K562 (cell line): ENCODE results near the gene TMEM86B. TPM values are rescaled to one million over a fixed set of nuclear protein-coding genes. Genes with fewer than 3 reads are reported as not detected.
A peak's percentile ranks its signal among the peaks of the same experiment; 100 is the strongest.

Source experiments
- ATAC-seq: fragments of 200-7000 bp; cut with Tn5 transposase; 3 replicates; pipeline ENCODE4 v1.9.1; 2020; ENCODE audit warnings: moderate library complexity
- BruUV-seq: library from RNA; stranded (reverse); fragments of 400-500 nt; replicated peaks from 2 replicates; lab custom pipeline; 2021; lab: Mats Ljungman, UMichigan
- CTCF ChIA-PET: fragments of 300-600 bp; formaldehyde crosslinking; extraction: SDS; loops from one replicate; lab custom pipeline; 2021; ENCODE audit warnings: low intra/inter-chr PET ratio; lab: Yijun Ruan, JAX
- POLR2A ChIA-PET: fragments of 300-600, 350-650 bp; sonication (Branson Sonifier 250); formaldehyde crosslinking; extraction: SDS; loops from one replicate; lab custom pipeline; 2021; ENCODE audit warnings: antibody characterized with exemption, inconsistent platforms; lab: Yijun Ruan, JAX
- DNase-seq, 4 experiments: peaks; one replicate each; pipeline versions ENCODE4 v3.0.0 to v3.0.0-alpha.2; 2011 to 2018; ENCODE audit warnings: low spot score in 3 of 4, mixed read lengths in 3 of 4; ENCODE audit errors: extremely low read depth in 1 of 4
- FAIRE-seq: peaks from 2 replicates; lab custom pipeline; 2011; peaks lifted over from hg19 to GRCh38; lab: Jason Lieb, UNC
- H2AFZ ChIP-seq: 2 replicates; pipeline ENCODE4 v1.6.0; 2011; ENCODE audit warnings: low read depth, low read length, control low read depth, inconsistent platforms
- H3K27ac ChIP-seq: fragments of 200-600 bp; 3 replicates; pipeline ENCODE4 v1.8.0; 2011; ENCODE audit warnings: low read depth, mild to moderate bottlenecking, control low read depth, inconsistent platforms, low read length, moderate library complexity, mixed read lengths; ENCODE audit errors: extremely low read depth
- H3K27me3 ChIP-seq, 2 experiments: fragments of 300-600 bp in 1 of 2; 2 replicates in 1 of 2; 3 replicates in 1 of 2; pipeline versions ENCODE4 v1.6.0 to v1.8.0; 2011; ENCODE audit warnings: inconsistent platforms in 2 of 2, low read length in 2 of 2, mild to moderate bottlenecking in 1 of 2, mixed read lengths in 1 of 2, moderate library complexity in 1 of 2; ENCODE audit not compliant: control insufficient read depth in 2 of 2, insufficient read depth in 2 of 2
- H3K36me3 ChIP-seq: fragments of 300-600 bp; 3 replicates; pipeline ENCODE4 v1.8.0; 2011; ENCODE audit warnings: mild to moderate bottlenecking, low read length, inconsistent platforms; ENCODE audit not compliant: control insufficient read depth, insufficient read depth
- H3K4me1 ChIP-seq, 2 experiments: fragments of 200-600 bp in 1 of 2; replicated peaks in 1 of 2; 2 replicates in 1 of 2; 3 replicates in 1 of 2; pipeline versions ENCODE4 v1.5.1 to v1.8.0; 2011; ENCODE audit warnings: inconsistent platforms in 2 of 2, low read length in 2 of 2, mild to moderate bottlenecking in 1 of 2, mixed read lengths in 1 of 2, moderate library complexity in 1 of 2; ENCODE audit not compliant: control insufficient read depth in 2 of 2, insufficient read depth in 2 of 2
- H3K4me2 ChIP-seq: 2 replicates; pipeline ENCODE4 v1.6.1; 2011; ENCODE audit warnings: low read length, control low read depth, inconsistent platforms, mixed read lengths; ENCODE audit not compliant: insufficient read depth
- H3K4me3 ChIP-seq: fragments of 200-600 bp; sonication (generic), shearing (Covaris generic); 2 replicates; pipeline ENCODE4 v1.5.1; 2016; ENCODE audit warnings: control low read depth, inconsistent platforms
- H3K79me2 ChIP-seq: fragments of 200-600 bp; 3 replicates; pipeline ENCODE4 v1.8.0; 2011; ENCODE audit warnings: low read length, inconsistent platforms; ENCODE audit not compliant: control insufficient read depth, insufficient read depth
- H3K9ac ChIP-seq, 2 experiments: 2 replicates each; pipeline versions ENCODE4 v1.6.0 to v1.6.1; 2011; ENCODE audit warnings: low read depth in 2 of 2, low read length in 2 of 2, control low read depth in 1 of 2, inconsistent platforms in 1 of 2, mild to moderate bottlenecking in 1 of 2, mixed read lengths in 1 of 2; ENCODE audit not compliant: insufficient read depth in 1 of 2
- H3K9me1 ChIP-seq: one replicate; pipeline ENCODE4 v1.6.0; 2011; ENCODE audit warnings: inconsistent platforms, mild to moderate bottlenecking, low read length, moderate library complexity; ENCODE audit not compliant: control insufficient read depth, insufficient read depth
- H3K9me3 ChIP-seq: replicated peaks from 2 replicates; pipeline ENCODE4 v1.5.1; 2011; ENCODE audit warnings: low read depth, low read length, inconsistent platforms; ENCODE audit not compliant: control insufficient read depth, insufficient read depth
- H4K20me1 ChIP-seq: replicated peaks from 2 replicates; pipeline ENCODE4 v1.6.1; 2011; ENCODE audit warnings: low read length, inconsistent platforms, mixed read lengths; ENCODE audit not compliant: control insufficient read depth, insufficient read depth
- BCOR ChIP-seq: fragments of 450-650 bp; IDR thresholded peaks from 2 replicates; pipeline ENCODE4 v1.6.1; 2016
- ESRRA ChIP-seq: fragments of 450-650 bp; IDR thresholded peaks from 2 replicates; pipeline ENCODE4 v1.6.1; 2014; ENCODE audit warnings: low read depth, mild to moderate bottlenecking, moderate library complexity, borderline replicate concordance
- MCM3 ChIP-seq: fragments of 450-650 bp; IDR thresholded peaks from 2 replicates; pipeline ENCODE4 v1.6.1; 2016
- MYNN ChIP-seq, 2 experiments: sonication (generic); formaldehyde crosslinking in 1 of 2; IDR thresholded peaks; 2 replicates each; pipeline versions ENCODE4 v1.5.0 to v1.6.1; 2016 to 2020; ENCODE audit warnings: antibody characterized with exemption in 1 of 2, missing genetic modification reagents in 1 of 2
- POLR2A ChIP-seq: fragments of 450-650 bp; conservative IDR thresholded peaks from 2 replicates; pipeline ENCODE4 v1.6.1; 2016
- POLR2AphosphoS5 ChIP-seq: IDR thresholded peaks from 2 replicates; pipeline ENCODE4 v1.6.1; 2011; ENCODE audit warnings: mild to moderate bottlenecking, low read depth, low read length, moderate library complexity; ENCODE audit not compliant: control insufficient read depth, insufficient read depth
- POLR2B ChIP-seq: fragments of 450-650 bp; IDR thresholded peaks from 2 replicates; pipeline ENCODE4 v1.6.1; 2018; ENCODE audit warnings: low read depth; ENCODE audit not compliant: partially characterized antibody
- RBM25 ChIP-seq: fragments of 200-400 bp; formaldehyde crosslinking; IDR thresholded peaks from 2 replicates; pipeline ENCODE4 v1.6.1; 2018; ENCODE audit warnings: low read length, low read depth, moderate library complexity; ENCODE audit not compliant: severe bottlenecking
- REST ChIP-seq, 2 experiments: fragments of 450-650 bp; formaldehyde crosslinking in 1 of 2; IDR thresholded peaks; 2 replicates each; pipeline versions ENCODE4 v1.4.0 to v1.6.1; 2014 to 2020; ENCODE audit warnings: mild to moderate bottlenecking in 2 of 2, borderline replicate concordance in 1 of 2, low read depth in 1 of 2
- SMARCA5 ChIP-seq: fragments of 450-650 bp; IDR thresholded peaks from 2 replicates; pipeline ENCODE4 v1.6.1; 2016
- SPI1 ChIP-seq: IDR thresholded peaks from 2 replicates; pipeline ENCODE4 v1.6.1; 2011; ENCODE audit warnings: low read depth, low read length, control low read depth, borderline replicate concordance
- ZBTB26 ChIP-seq: fragments of 450-650 bp; formaldehyde crosslinking; IDR thresholded peaks from 2 replicates; pipeline ENCODE4 v1.4.0; 2022; ENCODE audit warnings: missing genetic modification characterization
- WGBS: fragments of 100-300 bp; shearing (Covaris generic); methylation state at CpG from one replicate; pipeline ENCODE4 v1.1.6; 2016; ENCODE audit warnings: low coverage, mixed read lengths; ENCODE audit not compliant: insufficient coverage; ENCODE audit errors: missing lambda C conversion rate; 5-methylcytosine and 5-hydroxymethylcytosine counted together
- in situ Hi-C: fragments of 300-500 bp; cut with MboI; formaldehyde crosslinking; loops from 4 replicates; pipeline ENCODE4 v1.15.0; 2018; ENCODE audit warnings: inconsistent platforms, mixed read lengths
- intact Hi-C: fragments of 100-400 bp; cut with micrococcal nuclease; formaldehyde crosslinking; loops from 2 replicates; pipeline ENCODE4 v1.14.2; 2022
- polyA plus RNA-seq, 8 experiments: library from polyadenylated mRNA; depleted of rRNA in 4 of 8; stranded (reverse) in 5 of 8; unstranded in 3 of 8; fragments of >200 nt; fragmentation: Nextera tagmentation in 2 of 8; fragmentation: Illumina TruSeq in 1 of 8; extraction: Ambion mirVana in 2 of 8; extraction: Trizol in 1 of 8; gene quantifications; 2 replicates each; pipeline versions ENCODE4 v1.2.1 to v1.2.3, GENCODE V29; 2011 to 2014; ENCODE audit warnings: inconsistent platforms in 1 of 8, missing spikeins in 1 of 8
- total RNA-seq, 7 experiments: library from RNA; depleted of rRNA in 6 of 7; stranded (reverse); fragments of >200 nt in 6 of 7; fragmentation: Illumina TruSeq in 2 of 7; extraction: Trizol in 2 of 7; gene quantifications; 2 replicates each; pipeline versions ENCODE4 v1.2.1 to v1.2.3, GENCODE V29; 2011 to 2021; ENCODE audit warnings: low replicate concordance in 1 of 7

TMEM86B gene
- total and polyA plus RNA-seq, 9 of the 15 experiments (the other 6 are each of a cell fraction or from before 2014, with no cell fraction given) = 0.28 to 7.9 (median 2.1) TPM

GRCh38 chr19:55225415-55225958, 3.1 kb downstream of the TMEM86B start:
- Histone ChIP-seq H2AFZ (no peak overlapping the region), H3K4me3 (no peak overlapping the region), H3K9me1 (peaks cover 3% of the 10 kb centered on the region), H3K27ac (no peak overlapping the region), H3K9ac (peak overlapping the region in 1 of 2 experiments; percentile 46; a peak in 1 of 4 replicates), H3K4me1 (peaks cover 0 to 39% of the 10 kb centered on the region in 2 experiments; a peak in 2 of 5 replicates), H4K20me1 (no peaks in the 10 kb centered on the region), H3K27me3 (no peaks in the 10 kb centered on the region), H3K9me3 (peaks cover under 1% of the 10 kb centered on the region; the same call in 1 of the 2 replicates), H3K79me2 (no peaks in the 10 kb centered on the region), H3K36me3 (peaks cover 52% of the 10 kb centered on the region; the same call in 1 of the 3 replicates), H3K4me2 (no peak overlapping the region)
- DNase-seq = no peak
- peak; percentile 76 for FAIRE-seq
- ChIA-PET CTCF (no interaction called here), POLR2A (interaction anchor here (0.6 kb wide), 3 partner anchors 9 to 290 kb away, joined by 3 to 4 read pairs (median 4); no protein-coding TSS in a partner anchor)
- intact Hi-C loops = no loop called here
- 74% methylated on average over 7 of the region's 7 CpGs for WGBS
- no TSS peak for BruUV-seq
- in situ Hi-C loops = no loop called here
- ATAC-seq = peak; percentile 40
- TF ChIP-seq RBM25 (peak; percentile 57), SMARCA5 (0 out of 2 replicates have a peak, but pooled peaks have one; percentile 77), POLR2AphosphoS5 (peak; percentile 40; the same call in 1 of the 2 replicates), BCOR (0 out of 2 replicates have a peak, but pooled peaks have one; percentile 39), ESRRA (peak; percentile 29; the same call in 1 of the 2 replicates), POLR2B (peak; percentile 57), POLR2A (peak; percentile 51), SPI1 (0 out of 2 replicates have a peak, but pooled peaks have one; percentile 17), MYNN (IDR thresholded peaks at IDR 0.05) (peak; percentile 100), MYNN (CRISPR knock-in tag; IDR thresholded peaks at IDR 0.05) (peak; percentile 96), MCM3 (no peak), ZBTB26 (CRISPR knock-in tag) (no peak), REST (IDR thresholded peaks at IDR 0.05; ENCODE audit: borderline replicate concordance) (no peak), REST (CRISPR knock-in tag; IDR thresholded peaks at IDR 0.05; ENCODE audit: low read depth) (no peak)
